Measurements from ENCODE around the gene LCAT. TPM values are rescaled to one million over a fixed set of nuclear protein-coding genes. Genes with fewer than 3 reads are reported as not detected.
"Not testable (repeated sequence)": the region's sequence is repeated elsewhere in the genome, so short reads cannot be mapped to it uniquely, and the experiment has no call there.

The LCAT gene
- polyA plus RNA-seq, 1 donor (not counting 4 experiments of a cell fraction or from before 2014, with no cell fraction given) = 6.5 TPM

GRCh38 chr16:67976205-67976604 lies 32.3 kb upstream of the LCAT start:
- FAIRE-seq (no peak), DNase-seq (ENCODE audit: low read depth, low spot score) (no peak)
- H3K9me1 ChIP-seq (ENCODE audit: control insufficient read depth, extremely low read depth, insufficient read depth, low read length) = no peaks in the 10 kb centered on the region
- H3K4me1 ChIP-seq (ENCODE audit: control insufficient read depth, extremely low read depth, insufficient read depth, low read length) = no peaks in the 10 kb centered on the region
- H3K79me2 ChIP-seq (ENCODE audit: control insufficient read depth, insufficient read depth, low read length) = no peaks in the 10 kb centered on the region
- TF ChIP-seq EZH2 (IDR thresholded peaks at IDR 0.05; ENCODE audit: low read length) (no peak), CTCF (optimal IDR thresholded peaks at IDR 0.05 in 1 of 3, IDR thresholded peaks at IDR 0.05 in 1 of 3, conservative IDR thresholded peaks at IDR 0.05 in 1 of 3; ENCODE audit: extremely low read depth in 1 of 3, insufficient read depth in 2 of 3, low read length in 3 of 3) (no peak)
- no peak overlapping the region for H3K9ac ChIP-seq (ENCODE audit: control insufficient read depth, extremely low read depth, insufficient read depth, low read length)
- peaks cover 17% of the 10 kb centered on the region for H3K27me3 ChIP-seq (ENCODE audit: control insufficient read depth, extremely low read depth, insufficient read depth, low read length)
- H3K36me3 ChIP-seq (ENCODE audit: control insufficient read depth in 2 of 2, extremely low read depth in 1 of 2, insufficient read depth in 2 of 2, low read length in 2 of 2) = no peaks in the 10 kb centered on the region
- no peaks in the 10 kb centered on the region for H3K9me3 ChIP-seq (ENCODE audit: control insufficient read depth, low read depth, low read length)
- H3K27ac ChIP-seq (ENCODE audit: control insufficient read depth, insufficient read depth, low read length) = no peak overlapping the region
- H4K20me1 ChIP-seq (ENCODE audit: control insufficient read depth, extremely low read depth, insufficient read depth, low read length) = peaks cover 2% of the 10 kb centered on the region
- no peak overlapping the region for H3K4me3 ChIP-seq (ENCODE audit: control insufficient read depth in 2 of 3, extremely low read depth in 1 of 3, insufficient read depth in 2 of 3, low read depth in 1 of 3, low read length in 3 of 3)
- dilution Hi-C loops (cut with MboI; ENCODE audit: extremely low pct_ligation_motif_present, low sequenced_read_pairs) = no loop called here
- no peak overlapping the region for H2AFZ ChIP-seq (ENCODE audit: control insufficient read depth, low read length)
- no peak overlapping the region for H3K4me2 ChIP-seq (ENCODE audit: control insufficient read depth, extremely low read depth, insufficient read depth, low read depth, low read length)

DNA sequence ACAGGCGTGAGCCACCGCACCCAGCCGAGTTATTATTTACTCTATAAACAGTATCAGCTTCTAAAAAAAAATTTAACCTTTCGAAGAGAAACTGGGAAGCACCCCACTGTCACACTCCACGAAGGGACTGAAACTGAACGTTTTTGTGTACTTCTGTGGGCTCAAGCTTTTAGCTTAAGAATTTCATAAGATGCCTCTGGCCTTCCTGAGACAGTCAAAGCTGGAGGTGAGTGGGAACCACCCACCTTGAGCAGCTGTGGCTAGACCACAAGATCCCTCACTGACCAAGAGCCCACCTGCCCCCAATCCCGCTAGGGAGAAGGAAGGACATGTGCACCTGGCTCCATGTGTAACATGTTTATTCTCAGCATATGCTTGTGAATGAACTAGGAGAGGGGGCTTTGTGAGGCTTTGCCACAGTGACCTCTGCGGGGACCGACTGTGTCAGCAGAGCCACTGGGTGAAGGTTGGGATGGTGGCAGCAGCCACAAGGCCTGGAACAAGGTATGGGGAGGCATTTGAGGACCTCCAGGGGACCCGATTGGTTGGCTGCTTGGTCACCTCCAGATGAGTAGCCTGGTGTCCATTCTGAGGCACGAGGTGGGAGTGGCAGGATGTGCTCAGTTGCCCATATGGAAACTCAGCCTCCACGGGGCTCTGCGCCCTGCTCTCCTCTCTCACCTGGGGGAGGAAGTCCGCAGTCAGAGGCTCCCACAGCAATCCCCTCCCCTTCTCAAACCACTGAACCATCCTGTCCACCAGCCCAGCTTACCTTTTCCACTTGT lies 31.6 kb upstream of the LCAT start:
- no peak overlapping the region for H3K4me3 ChIP-seq (ENCODE audit: control insufficient read depth in 2 of 3, extremely low read depth in 1 of 3, insufficient read depth in 2 of 3, low read depth in 1 of 3, low read length in 3 of 3)
- TF ChIP-seq CTCF (optimal IDR thresholded peaks at IDR 0.05 in 1 of 3, IDR thresholded peaks at IDR 0.05 in 1 of 3, conservative IDR thresholded peaks at IDR 0.05 in 1 of 3; ENCODE audit: extremely low read depth in 1 of 3, insufficient read depth in 2 of 3, low read length in 3 of 3) = no peak
- TF ChIP-seq EZH2 (IDR thresholded peaks at IDR 0.05; ENCODE audit: low read length) = no peak
- peaks cover 17% of the 10 kb centered on the region for H3K27me3 ChIP-seq (ENCODE audit: control insufficient read depth, extremely low read depth, insufficient read depth, low read length)
- no peaks in the 10 kb centered on the region for H3K9me3 ChIP-seq (ENCODE audit: control insufficient read depth, low read depth, low read length)
- H3K4me2 ChIP-seq (ENCODE audit: control insufficient read depth, extremely low read depth, insufficient read depth, low read depth, low read length) = no peak overlapping the region
- no peak overlapping the region for H2AFZ ChIP-seq (ENCODE audit: control insufficient read depth, low read length)
- no peak overlapping the region for H3K9ac ChIP-seq (ENCODE audit: control insufficient read depth, extremely low read depth, insufficient read depth, low read length)
- no peak overlapping the region for H3K27ac ChIP-seq (ENCODE audit: control insufficient read depth, insufficient read depth, low read length)
- no peaks in the 10 kb centered on the region for H3K4me1 ChIP-seq (ENCODE audit: control insufficient read depth, extremely low read depth, insufficient read depth, low read length)
- dilution Hi-C loops (cut with MboI; ENCODE audit: extremely low pct_ligation_motif_present, low sequenced_read_pairs) = no loop called here
- no peak for FAIRE-seq
- H3K9me1 ChIP-seq (ENCODE audit: control insufficient read depth, extremely low read depth, insufficient read depth, low read length) = no peaks in the 10 kb centered on the region
- H4K20me1 ChIP-seq (ENCODE audit: control insufficient read depth, extremely low read depth, insufficient read depth, low read length) = peaks cover 2% of the 10 kb centered on the region
- H3K36me3 ChIP-seq (ENCODE audit: control insufficient read depth in 2 of 2, extremely low read depth in 1 of 2, insufficient read depth in 2 of 2, low read length in 2 of 2) = no peaks in the 10 kb centered on the region
- no peaks in the 10 kb centered on the region for H3K79me2 ChIP-seq (ENCODE audit: control insufficient read depth, insufficient read depth, low read length)
- no peak for DNase-seq (ENCODE audit: low read depth, low spot score)

DNA sequence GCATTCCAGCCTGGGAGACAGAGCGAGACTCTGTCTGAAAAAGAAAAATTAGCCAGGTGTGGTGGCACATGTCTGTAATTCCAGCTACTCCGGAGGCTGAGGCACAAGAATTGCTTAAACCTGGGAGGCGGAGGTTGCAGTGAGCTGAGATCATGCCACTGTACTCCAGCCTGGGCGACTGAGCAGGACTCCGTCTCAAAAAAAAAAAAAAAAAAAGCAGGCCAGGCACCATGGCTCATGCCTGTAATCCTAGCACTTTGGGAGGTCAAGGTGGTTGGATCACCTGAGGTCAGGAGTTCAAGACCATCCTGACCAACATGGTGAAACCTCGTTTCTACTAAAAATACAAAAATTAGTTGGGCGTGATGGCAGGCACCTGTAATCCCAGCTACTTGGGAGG lies 28.4 kb upstream of the LCAT start:
- H3K79me2 ChIP-seq (ENCODE audit: control insufficient read depth, insufficient read depth, low read length); H3K4me2 ChIP-seq (ENCODE audit: control insufficient read depth, extremely low read depth, insufficient read depth, low read depth, low read length); FAIRE-seq; H3K4me3 ChIP-seq (ENCODE audit: control insufficient read depth in 2 of 3, extremely low read depth in 1 of 3, insufficient read depth in 2 of 3, low read depth in 1 of 3, low read length in 3 of 3); H4K20me1 ChIP-seq (ENCODE audit: control insufficient read depth, extremely low read depth, insufficient read depth, low read length); H3K9me1 ChIP-seq (ENCODE audit: control insufficient read depth, extremely low read depth, insufficient read depth, low read length); H3K9ac ChIP-seq (ENCODE audit: control insufficient read depth, extremely low read depth, insufficient read depth, low read length); H3K27me3 ChIP-seq (ENCODE audit: control insufficient read depth, extremely low read depth, insufficient read depth, low read length); H3K9me3 ChIP-seq (ENCODE audit: control insufficient read depth, low read depth, low read length); H3K36me3 ChIP-seq (ENCODE audit: control insufficient read depth in 2 of 2, extremely low read depth in 1 of 2, insufficient read depth in 2 of 2, low read length in 2 of 2); H3K27ac ChIP-seq (ENCODE audit: control insufficient read depth, insufficient read depth, low read length); H3K4me1 ChIP-seq (ENCODE audit: control insufficient read depth, extremely low read depth, insufficient read depth, low read length); DNase-seq (ENCODE audit: low read depth, low spot score); H2AFZ ChIP-seq (ENCODE audit: control insufficient read depth, low read length); dilution Hi-C loops (cut with MboI; ENCODE audit: extremely low pct_ligation_motif_present, low sequenced_read_pairs): not testable (repeated sequence)
